Measurements from ENCODE around the gene RASD1. TPM values are rescaled to one million over a fixed set of nuclear protein-coding genes. Genes with fewer than 3 reads are reported as not detected.

RASD1 gene
- total RNA-seq, 1 experiment from 2014 or later = 59.0 TPM

DNA sequence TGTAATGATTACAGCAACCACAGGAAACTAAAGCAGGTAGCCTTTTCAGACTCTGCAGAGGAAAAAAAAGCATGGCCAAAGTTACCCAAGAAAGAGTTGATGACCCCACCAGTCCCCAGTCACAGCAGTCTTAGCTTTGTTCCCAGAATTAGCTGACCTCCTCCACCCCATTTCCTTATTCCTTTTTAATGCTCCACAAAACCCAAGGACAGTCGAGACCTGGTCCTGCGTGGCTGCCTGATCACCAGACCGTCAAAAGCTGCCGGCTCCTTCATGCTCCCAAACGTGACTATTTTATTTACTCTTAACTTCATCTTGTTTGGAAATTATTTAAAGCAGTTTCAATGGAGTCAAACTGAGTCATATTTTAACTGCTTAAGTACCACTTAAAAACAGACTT lies 48.1 kb downstream of the RASD1 start:
- H2AFZ ChIP-seq (ENCODE audit: low read length) = no peak overlapping the region
- peaks cover 6% of the 10 kb centered on the region for H3F3A ChIP-seq (ENCODE audit: low read length, unreplicated experiment)
- no peaks in the 10 kb centered on the region for H3K27me3 ChIP-seq (ENCODE audit: low read length)
- no peaks in the 10 kb centered on the region for H3K79me2 ChIP-seq (ENCODE audit: low read length)
- no peaks in the 10 kb centered on the region for H3K9me3 ChIP-seq (ENCODE audit: low read length)
- no peak overlapping the region for H3K27ac ChIP-seq (ENCODE audit: low read length)
- no peaks in the 10 kb centered on the region for H4K20me1 ChIP-seq (ENCODE audit: low read length)
- intact Hi-C loops (cut with micrococcal nuclease) = no loop called here
- DNase-seq = no peak
- peaks cover 40% of the 10 kb centered on the region for H3K4me1 ChIP-seq (ENCODE audit: insufficient read depth, low read length)
- ATAC-seq = no peak
- TF ChIP-seq, protein P1, sequence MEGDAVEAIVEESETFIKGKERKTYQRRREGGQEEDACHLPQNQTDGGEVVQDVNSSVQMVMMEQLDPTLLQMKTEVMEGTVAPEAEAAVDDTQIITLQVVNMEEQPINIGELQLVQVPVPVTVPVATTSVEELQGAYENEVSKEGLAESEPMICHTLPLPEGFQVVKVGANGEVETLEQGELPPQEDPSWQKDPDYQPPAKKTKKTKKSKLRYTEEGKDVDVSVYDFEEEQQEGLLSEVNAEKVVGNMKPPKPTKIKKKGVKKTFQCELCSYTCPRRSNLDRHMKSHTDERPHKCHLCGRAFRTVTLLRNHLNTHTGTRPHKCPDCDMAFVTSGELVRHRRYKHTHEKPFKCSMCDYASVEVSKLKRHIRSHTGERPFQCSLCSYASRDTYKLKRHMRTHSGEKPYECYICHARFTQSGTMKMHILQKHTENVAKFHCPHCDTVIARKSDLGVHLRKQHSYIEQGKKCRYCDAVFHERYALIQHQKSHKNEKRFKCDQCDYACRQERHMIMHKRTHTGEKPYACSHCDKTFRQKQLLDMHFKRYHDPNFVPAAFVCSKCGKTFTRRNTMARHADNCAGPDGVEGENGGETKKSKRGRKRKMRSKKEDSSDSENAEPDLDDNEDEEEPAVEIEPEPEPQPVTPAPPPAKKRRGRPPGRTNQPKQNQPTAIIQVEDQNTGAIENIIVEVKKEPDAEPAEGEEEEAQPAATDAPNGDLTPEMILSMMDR (conservative IDR thresholded peaks at IDR 0.05; ENCODE audit: low read depth, low read length) = no peak
- TF ChIP-seq EZH2 (IDR thresholded peaks at IDR 0.05; ENCODE audit: low read length, unreplicated experiment) (no peak), EZH2phosphoT487 (IDR thresholded peaks at IDR 0.05; ENCODE audit: borderline replicate concordance, low read length) (no peak)
- no peaks in the 10 kb centered on the region for H3K9me2 ChIP-seq (replicated peaks; ENCODE audit: low read length)
- POLR2A ChIA-PET (ENCODE audit: unreplicated experiment) = interaction anchor here (0.6 kb wide), 1 partner anchor 20 kb away, joined by 3 read pairs; no protein-coding TSS in a partner anchor
- no peak overlapping the region for H3K4me3 ChIP-seq (ENCODE audit: low read length)
- CTCF ChIA-PET = no interaction called here
- no peaks in the 10 kb centered on the region for H3K36me3 ChIP-seq (ENCODE audit: low read depth, low read length)
- H3K9ac ChIP-seq (ENCODE audit: low read length) = no peak overlapping the region; the same call in 1 of the 2 replicates
- BruUV-seq (replicated peaks) = no TSS peak
- H3K4me2 ChIP-seq (ENCODE audit: low read length) = no peak overlapping the region

DNA sequence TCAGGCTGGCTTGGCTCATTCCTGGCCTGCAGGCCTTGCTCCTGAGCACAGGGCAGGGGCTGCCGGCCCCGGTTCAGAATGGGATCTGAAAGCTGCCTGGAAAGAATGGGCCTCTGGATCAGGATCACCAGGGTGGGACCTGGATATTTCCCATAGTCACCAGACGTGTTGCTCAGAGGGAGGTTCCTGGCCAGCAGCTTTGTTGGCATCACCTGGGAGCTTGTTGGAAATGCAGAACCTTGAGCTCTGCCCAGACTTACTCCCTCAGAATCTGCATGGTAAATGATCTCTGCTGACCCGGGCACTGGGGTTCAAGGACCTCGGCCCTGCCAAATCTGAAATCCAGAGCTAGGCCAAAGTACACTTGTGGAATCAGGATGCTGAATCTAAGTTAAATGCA lies 48.9 kb downstream of the RASD1 start:
- ATAC-seq = no peak

More for the DNA sequence above, 48.9 kb downstream of the RASD1 start:
- Histone ChIP-seq H3K36me3 (ENCODE audit: low read depth, low read length) (no peaks in the 10 kb centered on the region), H3K4me1 (ENCODE audit: insufficient read depth, low read length) (peaks cover 41% of the 10 kb centered on the region), H3K9me2 (replicated peaks; ENCODE audit: low read length) (no peaks in the 10 kb centered on the region), H3K4me2 (ENCODE audit: low read length) (peak overlapping the region; percentile 50), H3K9ac (ENCODE audit: low read length) (peak overlapping the region; percentile 76), H3K9me3 (ENCODE audit: low read length) (no peaks in the 10 kb centered on the region), H3K27ac (ENCODE audit: low read length) (peak overlapping the region; percentile 88), H4K20me1 (ENCODE audit: low read length) (no peaks in the 10 kb centered on the region), H3K79me2 (ENCODE audit: low read length) (no peaks in the 10 kb centered on the region), H3F3A (ENCODE audit: low read length, unreplicated experiment) (peaks cover 6% of the 10 kb centered on the region), H3K4me3 (ENCODE audit: low read length) (no peak overlapping the region), H3K27me3 (ENCODE audit: low read length) (no peaks in the 10 kb centered on the region), H2AFZ (ENCODE audit: low read length) (no peak overlapping the region)
- DNase-seq = no peak
- intact Hi-C loops (cut with micrococcal nuclease) = no loop called here
- BruUV-seq (replicated peaks) = no TSS peak
- POLR2A ChIA-PET (ENCODE audit: unreplicated experiment) = interaction anchor here (0.6 kb wide), 1 partner anchor 21 kb away, joined by 3 read pairs; no protein-coding TSS in a partner anchor
- TF ChIP-seq EZH2phosphoT487 (IDR thresholded peaks at IDR 0.05; ENCODE audit: borderline replicate concordance, low read length) (no peak), EZH2 (IDR thresholded peaks at IDR 0.05; ENCODE audit: low read length, unreplicated experiment) (no peak)
- TF ChIP-seq, protein P1 (conservative IDR thresholded peaks at IDR 0.05; ENCODE audit: low read depth, low read length) = no peak
- CTCF ChIA-PET = no interaction called here
